Testis (tissue), 2 donors: ENCODE measurements around the gene MRPL41.

Source experiments
- CTCF ChIP-seq, 3 experiments: fragments of 450-650 bp in 2 of 3; fragments of 200-600 bp in 1 of 3; sonication (generic) in 1 of 3; IDR thresholded peaks; one replicate each; pipeline ENCODE4 v1.5.1; 2016 to 2019; ENCODE audit warnings: antibody characterized with exemption in 3 of 3, mild to moderate bottlenecking in 2 of 3, moderate library complexity in 1 of 3
- POLR2A ChIP-seq: fragments of 450-650 bp; IDR thresholded peaks from one replicate; pipeline ENCODE4 v1.6.1; 2017; ENCODE audit warnings: antibody characterized with exemption, mild to moderate bottlenecking, moderate library complexity

DNA sequence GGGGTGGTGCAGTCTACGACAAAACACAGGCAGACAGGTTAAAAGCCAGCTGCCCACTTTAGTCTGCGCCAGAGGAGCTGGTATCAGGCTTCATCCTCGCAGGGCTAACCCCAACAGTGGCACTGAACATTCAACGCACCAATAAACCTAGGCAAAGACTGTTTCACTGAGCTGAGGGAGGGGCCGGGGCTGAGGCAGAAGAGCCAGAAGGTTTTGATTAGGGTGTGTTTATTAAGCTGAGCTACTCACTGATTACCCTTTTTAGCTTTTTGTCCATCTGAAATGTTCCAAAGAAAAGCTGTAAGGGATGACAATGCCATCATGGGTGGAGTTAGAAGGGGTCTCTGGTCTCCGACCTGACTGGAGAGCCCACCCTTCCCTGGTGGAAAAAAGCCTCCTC, 37.2 kb downstream of the MRPL41 start:
- TF ChIP-seq CTCF (IDR thresholded peaks at IDR 0.05) (no peak), POLR2A (no peak)
